ENCODE data around the gene SCAI.
"Not testable (repeated sequence)": the region's sequence is repeated elsewhere in the genome, so short reads cannot be mapped to it uniquely, and the experiment has no call there.

Gene SCAI

DNA sequence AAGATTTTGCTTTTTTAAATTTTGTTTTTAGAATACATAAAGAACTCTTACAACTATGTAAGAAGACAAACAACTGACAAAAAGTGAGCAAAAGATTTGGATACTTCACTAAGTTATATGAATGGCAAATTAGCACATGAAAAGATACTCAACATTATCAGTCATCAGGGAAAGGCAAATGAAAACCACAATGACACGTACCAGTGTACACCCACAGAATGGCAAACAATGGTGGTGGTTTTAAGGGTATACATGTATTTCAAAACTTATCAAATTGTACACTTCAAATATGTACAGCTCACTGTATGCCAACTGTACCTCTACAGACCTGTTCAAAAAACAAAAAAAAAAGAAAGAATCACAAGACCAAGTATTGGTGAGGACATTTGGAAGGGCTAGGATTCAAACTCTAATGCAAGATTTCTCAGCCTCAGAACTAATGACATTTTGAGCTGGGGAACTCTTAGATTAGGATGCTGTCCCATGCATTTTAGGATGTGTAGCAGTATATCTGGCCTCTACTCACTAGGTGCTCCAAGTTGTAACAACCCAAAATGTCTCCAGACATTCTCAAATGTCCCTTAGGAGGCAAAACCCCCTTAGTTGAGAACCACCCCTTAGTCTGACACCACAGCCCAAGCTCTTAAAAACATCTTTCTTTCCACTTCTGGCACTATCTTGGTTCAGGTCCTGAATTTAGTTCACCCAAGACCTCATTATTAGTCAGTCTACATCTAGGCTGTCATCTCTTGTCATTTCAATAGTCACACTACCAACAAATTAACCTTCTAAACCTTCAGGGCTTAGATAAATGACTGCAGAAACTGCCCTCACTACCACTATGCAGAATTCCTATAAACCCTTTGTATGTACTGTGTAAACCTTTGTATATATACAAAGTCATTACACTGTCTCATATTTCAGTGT is 9.7 kb downstream of the SCAI start:
- Histone ChIP-seq H3K9me3 (ENCODE audit: control insufficient read depth in 2 of 2, low read length in 2 of 2) (no peaks in the 10 kb centered on the region), H3K27ac (ENCODE audit: low read length) (no peak overlapping the region), H3K9ac (ENCODE audit: low read length in 2 of 2) (no peak overlapping the region), H3K4me3 (ENCODE audit: low read length in 2 of 2) (no peak overlapping the region), H3K36me3 (ENCODE audit: control insufficient read depth in 2 of 2, insufficient read depth in 2 of 2, low read length in 2 of 2) (no peaks in the 10 kb centered on the region), H3K4me1 (ENCODE audit: control insufficient read depth, insufficient read depth, low read length) (no peaks in the 10 kb centered on the region), H3K27me3 (ENCODE audit: control insufficient read depth in 1 of 2, insufficient read depth in 2 of 2, low read length in 2 of 2) (no peaks in the 10 kb centered on the region)

DNA sequence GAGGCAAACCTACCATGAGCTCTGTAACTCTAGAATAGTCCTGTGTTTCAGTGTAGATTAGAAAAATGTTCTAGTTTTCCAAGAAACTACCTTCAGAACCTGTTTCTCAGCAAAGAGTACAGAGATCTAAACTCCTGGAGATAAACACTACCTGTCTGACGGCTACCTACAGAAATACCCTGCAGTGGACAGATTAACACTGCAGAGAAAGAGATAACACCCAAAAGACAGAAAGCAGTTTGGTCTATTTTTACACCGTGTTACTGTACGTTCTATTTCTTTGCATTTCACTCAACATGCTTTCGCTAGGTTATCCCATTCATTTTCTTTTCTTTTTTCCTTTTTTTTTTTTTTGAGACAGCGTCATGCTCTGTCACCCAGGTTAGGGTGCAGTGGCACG is 11.6 kb downstream of the SCAI start:
- no peaks in the 10 kb centered on the region for H3K4me1 ChIP-seq (ENCODE audit: control insufficient read depth, insufficient read depth, low read length)
- H3K27ac ChIP-seq (ENCODE audit: low read length) = no peak overlapping the region
- no peaks in the 10 kb centered on the region for H3K9me3 ChIP-seq (ENCODE audit: control insufficient read depth in 2 of 2, low read length in 2 of 2)
- no peaks in the 10 kb centered on the region for H3K36me3 ChIP-seq (ENCODE audit: control insufficient read depth in 2 of 2, insufficient read depth in 2 of 2, low read length in 2 of 2)
- no peak overlapping the region for H3K4me3 ChIP-seq (ENCODE audit: low read length in 2 of 2)
- no peaks in the 10 kb centered on the region for H3K27me3 ChIP-seq (ENCODE audit: control insufficient read depth in 1 of 2, insufficient read depth in 2 of 2, low read length in 2 of 2)
- H3K9ac ChIP-seq (ENCODE audit: low read length in 2 of 2) = no peak overlapping the region

DNA sequence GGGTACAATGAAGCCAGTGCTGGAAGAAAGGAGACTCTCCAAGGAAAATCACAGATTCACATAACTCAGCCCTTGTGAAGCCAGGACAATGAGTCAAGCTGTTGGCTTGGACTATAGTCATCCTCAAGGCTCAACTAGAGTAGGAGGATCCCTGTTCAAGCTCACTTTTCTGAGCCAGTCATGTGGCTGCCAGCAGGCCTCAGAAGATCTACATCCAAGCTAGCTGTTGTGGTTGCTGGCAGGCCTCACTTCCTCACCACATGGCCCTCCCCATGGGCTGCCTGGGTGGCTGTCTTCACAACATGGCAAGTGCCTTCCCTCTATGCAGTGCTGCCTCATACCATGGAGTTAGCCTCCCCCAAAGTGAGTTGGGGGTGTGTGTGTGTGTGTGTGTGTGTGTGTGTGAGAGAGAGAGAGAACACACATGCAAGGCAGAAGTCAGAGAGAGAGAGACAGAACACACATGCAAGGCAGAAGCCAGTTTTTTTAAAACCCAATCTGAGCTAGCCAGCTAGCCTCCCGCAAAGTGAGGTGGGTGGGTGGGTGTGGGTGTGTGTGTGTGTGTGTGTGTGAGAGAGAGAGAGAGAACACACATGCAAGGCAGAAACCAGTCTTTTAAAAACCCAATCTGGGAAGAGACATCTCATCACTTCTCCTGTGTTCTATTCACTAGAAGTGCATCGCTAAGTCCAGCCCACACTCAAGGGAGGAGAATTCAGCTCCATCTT is 17.1 kb downstream of the SCAI start:
- peak overlapping the region; percentile 11 for H3K27ac ChIP-seq (ENCODE audit: low read length)
- H3K9ac ChIP-seq (ENCODE audit: low read length in 2 of 2) = no peak overlapping the region
- H3K36me3 ChIP-seq (ENCODE audit: control insufficient read depth in 2 of 2, insufficient read depth in 2 of 2, low read length in 2 of 2) = no peaks in the 10 kb centered on the region
- H3K4me3 ChIP-seq (ENCODE audit: low read length in 2 of 2) = peak overlapping the region in 1 of 2 donors; percentile 15
- no peaks in the 10 kb centered on the region for H3K9me3 ChIP-seq (ENCODE audit: control insufficient read depth in 2 of 2, low read length in 2 of 2)
- no peaks in the 10 kb centered on the region for H3K27me3 ChIP-seq (ENCODE audit: control insufficient read depth in 1 of 2, insufficient read depth in 2 of 2, low read length in 2 of 2)
- peaks cover 7% of the 10 kb centered on the region for H3K4me1 ChIP-seq (ENCODE audit: control insufficient read depth, insufficient read depth, low read length)

DNA sequence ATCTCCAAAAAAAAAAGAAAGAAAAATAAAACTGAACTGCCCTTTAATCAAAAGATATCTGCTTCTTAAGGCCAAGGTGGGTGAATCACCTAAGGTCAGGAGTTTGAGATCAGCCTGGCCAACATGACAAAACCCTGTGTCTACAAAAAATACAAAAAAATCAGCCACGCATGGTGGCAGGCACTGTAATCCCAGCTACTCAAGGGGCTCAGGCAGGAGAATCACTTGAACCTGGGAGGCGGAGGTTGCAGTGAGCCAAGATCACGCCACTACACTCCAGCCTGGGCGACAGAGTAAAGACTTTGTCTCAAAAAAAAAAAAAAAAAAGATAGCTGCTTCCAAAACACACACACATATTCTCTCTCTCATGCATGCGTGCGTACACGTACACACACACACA is 17.8 kb downstream of the SCAI start:
- Histone ChIP-seq H3K4me1 (ENCODE audit: control insufficient read depth, insufficient read depth, low read length) (peaks cover 7% of the 10 kb centered on the region), H3K9ac (ENCODE audit: low read length in 2 of 2) (no peak overlapping the region), H3K27me3 (ENCODE audit: control insufficient read depth in 1 of 2, insufficient read depth in 2 of 2, low read length in 2 of 2) (no peaks in the 10 kb centered on the region), H3K36me3 (ENCODE audit: control insufficient read depth in 2 of 2, insufficient read depth in 2 of 2, low read length in 2 of 2) (no peaks in the 10 kb centered on the region), H3K4me3 (ENCODE audit: low read length in 2 of 2) (no peak overlapping the region), H3K9me3 (ENCODE audit: control insufficient read depth in 2 of 2, low read length in 2 of 2) (no peaks in the 10 kb centered on the region), H3K27ac (ENCODE audit: low read length) (peak overlapping the region; percentile 11)

DNA sequence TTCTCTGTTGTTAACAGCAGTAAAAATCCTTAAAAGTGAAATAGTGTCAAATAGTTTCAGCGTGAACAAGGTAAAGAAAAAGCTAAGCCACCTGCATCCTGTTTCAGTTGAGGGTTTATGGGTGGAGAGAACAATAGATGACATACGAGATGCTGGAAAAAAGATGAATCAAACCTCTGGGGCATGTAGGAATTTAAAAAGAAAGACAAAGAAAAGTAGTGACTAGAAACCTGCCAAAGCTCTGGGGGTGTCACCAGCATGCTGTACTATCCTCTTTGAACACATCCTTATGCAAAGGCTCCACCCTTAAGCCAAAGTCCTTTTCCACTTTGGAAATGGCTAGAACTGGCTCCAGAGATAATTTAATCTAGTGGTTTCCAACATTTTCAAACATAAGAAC is 22.2 kb downstream of the SCAI start:
- Histone ChIP-seq H3K4me3 (ENCODE audit: low read length in 2 of 2) (no peak overlapping the region), H3K9ac (ENCODE audit: low read length in 2 of 2) (no peak overlapping the region), H3K27me3 (ENCODE audit: control insufficient read depth in 1 of 2, insufficient read depth in 2 of 2, low read length in 2 of 2) (no peaks in the 10 kb centered on the region), H3K9me3 (ENCODE audit: control insufficient read depth in 2 of 2, low read length in 2 of 2) (no peaks in the 10 kb centered on the region), H3K36me3 (ENCODE audit: control insufficient read depth in 2 of 2, insufficient read depth in 2 of 2, low read length in 2 of 2) (no peaks in the 10 kb centered on the region), H3K27ac (ENCODE audit: low read length) (no peak overlapping the region), H3K4me1 (ENCODE audit: control insufficient read depth, insufficient read depth, low read length) (peaks cover 5% of the 10 kb centered on the region)

DNA sequence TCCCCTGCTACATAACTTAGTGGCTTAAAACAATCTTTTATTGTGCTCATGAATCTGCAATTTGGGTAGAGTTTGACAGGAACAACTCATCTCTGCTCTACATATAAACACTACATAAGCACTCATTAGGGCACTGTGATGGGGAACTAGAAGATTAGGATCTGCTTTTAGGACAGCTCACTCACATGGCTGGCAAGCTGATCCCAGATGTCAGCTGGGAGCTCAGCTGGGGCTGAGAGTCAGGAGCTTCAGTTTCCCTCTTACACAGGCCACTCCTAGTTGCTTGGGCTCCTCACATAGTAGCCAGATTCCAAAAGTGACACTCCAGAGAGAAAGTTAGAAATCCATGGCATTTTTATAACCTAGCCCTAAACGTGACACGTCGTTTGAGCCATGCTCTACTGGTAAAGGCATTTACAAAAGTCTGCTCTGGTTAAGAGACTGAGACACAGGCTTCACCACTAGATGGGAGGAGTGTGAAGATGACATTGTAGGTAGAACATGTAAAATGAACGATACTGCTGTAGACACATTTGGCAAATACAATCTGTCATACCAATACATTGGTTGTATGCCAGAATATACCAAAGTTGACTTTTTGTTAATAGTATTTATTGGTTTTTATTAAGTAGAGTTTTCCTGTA is 23.6 kb downstream of the SCAI start:
- no peak overlapping the region for H3K27ac ChIP-seq (ENCODE audit: low read length)
- no peaks in the 10 kb centered on the region for H3K9me3 ChIP-seq (ENCODE audit: control insufficient read depth in 2 of 2, low read length in 2 of 2)
- H3K9ac ChIP-seq (ENCODE audit: low read length in 2 of 2) = no peak overlapping the region
- H3K36me3 ChIP-seq (ENCODE audit: control insufficient read depth in 2 of 2, insufficient read depth in 2 of 2, low read length in 2 of 2) = no peaks in the 10 kb centered on the region
- no peaks in the 10 kb centered on the region for H3K4me1 ChIP-seq (ENCODE audit: control insufficient read depth, insufficient read depth, low read length)
- H3K27me3 ChIP-seq (ENCODE audit: control insufficient read depth in 1 of 2, insufficient read depth in 2 of 2, low read length in 2 of 2) = no peaks in the 10 kb centered on the region
- no peak overlapping the region for H3K4me3 ChIP-seq (ENCODE audit: low read length in 2 of 2)

DNA sequence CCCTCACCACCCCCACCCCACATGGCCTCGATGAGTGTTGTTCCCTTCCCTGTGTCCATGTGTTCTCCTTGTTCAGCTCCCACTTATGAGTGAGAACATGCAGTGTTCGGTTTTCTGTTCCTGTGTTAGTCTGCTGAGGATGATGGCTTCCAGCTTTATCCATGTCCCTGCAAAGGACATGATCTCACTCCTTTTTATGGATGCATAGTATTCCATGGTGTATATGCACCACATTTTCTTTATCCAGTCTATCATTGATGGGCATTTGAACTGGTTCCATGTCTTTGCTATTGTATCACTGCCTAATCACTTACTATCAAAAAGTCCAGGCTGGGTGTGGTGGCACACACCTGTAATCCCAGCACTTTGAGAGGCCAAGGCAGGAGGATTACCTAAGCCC is 24.6 kb downstream of the SCAI start:
- H3K27ac ChIP-seq (ENCODE audit: low read length); H3K27me3 ChIP-seq (ENCODE audit: control insufficient read depth in 1 of 2, insufficient read depth in 2 of 2, low read length in 2 of 2): not testable (repeated sequence)

DNA sequence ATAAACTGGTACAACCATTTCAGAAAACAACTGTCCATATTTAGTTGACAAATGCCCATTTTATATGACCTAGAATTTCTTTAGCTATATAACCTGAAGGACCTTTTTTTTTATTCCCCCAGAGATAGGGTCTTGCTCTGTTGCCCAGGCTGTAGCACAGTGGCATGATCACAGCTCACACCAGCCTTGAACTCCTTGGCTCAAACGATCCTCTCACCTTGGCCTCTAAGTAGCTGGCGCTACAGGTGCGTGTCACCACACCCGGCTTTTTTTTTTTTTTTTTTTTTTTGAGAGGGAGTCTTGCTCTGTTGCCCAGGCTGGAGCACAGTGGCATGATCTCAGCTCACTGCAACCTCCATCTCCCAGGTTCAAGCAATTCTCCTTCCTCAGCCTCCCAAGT is 28.8 kb downstream of the SCAI start:
- not testable (repeated sequence) for H3K27me3 ChIP-seq (ENCODE audit: control insufficient read depth in 1 of 2, insufficient read depth in 2 of 2, low read length in 2 of 2); H3K27ac ChIP-seq (ENCODE audit: low read length); H3K4me1 ChIP-seq (ENCODE audit: control insufficient read depth, insufficient read depth, low read length); H3K9ac ChIP-seq (ENCODE audit: low read length in 2 of 2); H3K9me3 ChIP-seq (ENCODE audit: control insufficient read depth in 2 of 2, low read length in 2 of 2); H3K4me3 ChIP-seq (ENCODE audit: low read length in 2 of 2); H3K36me3 ChIP-seq (ENCODE audit: control insufficient read depth in 2 of 2, insufficient read depth in 2 of 2, low read length in 2 of 2)

More for the DNA sequence above, 24.6 kb downstream of the SCAI start:
- not testable (repeated sequence) for H3K4me3 ChIP-seq (ENCODE audit: low read length in 2 of 2); H3K9ac ChIP-seq (ENCODE audit: low read length in 2 of 2); H3K4me1 ChIP-seq (ENCODE audit: control insufficient read depth, insufficient read depth, low read length); H3K36me3 ChIP-seq (ENCODE audit: control insufficient read depth in 2 of 2, insufficient read depth in 2 of 2, low read length in 2 of 2); H3K9me3 ChIP-seq (ENCODE audit: control insufficient read depth in 2 of 2, low read length in 2 of 2)

DNA sequence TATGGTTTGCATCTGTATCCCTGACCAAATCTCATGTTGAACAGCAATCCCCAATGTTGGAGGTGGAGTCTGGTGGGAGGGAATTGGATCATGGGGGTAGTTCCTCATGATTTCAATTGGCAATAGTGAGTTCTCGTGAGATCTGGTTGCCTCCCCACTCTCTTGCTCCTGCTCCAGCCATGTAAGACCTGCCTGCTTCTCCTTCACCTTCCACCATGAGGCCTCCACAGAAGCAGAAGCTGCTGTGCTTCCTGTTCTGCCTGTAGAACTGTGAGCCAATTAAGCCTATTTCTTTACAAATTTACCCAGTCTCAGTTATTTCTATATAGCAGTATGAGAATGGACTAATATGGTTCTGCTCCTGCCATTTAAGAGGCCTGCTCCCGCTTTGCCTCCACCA is 32.9 kb downstream of the SCAI start:
- peaks cover 0 to 4% of the 10 kb centered on the region in 2 donors for H3K9me3 ChIP-seq (ENCODE audit: control insufficient read depth in 2 of 2, low read length in 2 of 2)
- no peaks in the 10 kb centered on the region for H3K36me3 ChIP-seq (ENCODE audit: control insufficient read depth in 2 of 2, insufficient read depth in 2 of 2, low read length in 2 of 2)
- no peaks in the 10 kb centered on the region for H3K4me1 ChIP-seq (ENCODE audit: control insufficient read depth, insufficient read depth, low read length)
- no peak overlapping the region for H3K4me3 ChIP-seq (ENCODE audit: low read length in 2 of 2)
- H3K27ac ChIP-seq (ENCODE audit: low read length) = no peak overlapping the region
- no peak overlapping the region for H3K9ac ChIP-seq (ENCODE audit: low read length in 2 of 2)
- H3K27me3 ChIP-seq (ENCODE audit: control insufficient read depth in 1 of 2, insufficient read depth in 2 of 2, low read length in 2 of 2) = no peaks in the 10 kb centered on the region

DNA sequence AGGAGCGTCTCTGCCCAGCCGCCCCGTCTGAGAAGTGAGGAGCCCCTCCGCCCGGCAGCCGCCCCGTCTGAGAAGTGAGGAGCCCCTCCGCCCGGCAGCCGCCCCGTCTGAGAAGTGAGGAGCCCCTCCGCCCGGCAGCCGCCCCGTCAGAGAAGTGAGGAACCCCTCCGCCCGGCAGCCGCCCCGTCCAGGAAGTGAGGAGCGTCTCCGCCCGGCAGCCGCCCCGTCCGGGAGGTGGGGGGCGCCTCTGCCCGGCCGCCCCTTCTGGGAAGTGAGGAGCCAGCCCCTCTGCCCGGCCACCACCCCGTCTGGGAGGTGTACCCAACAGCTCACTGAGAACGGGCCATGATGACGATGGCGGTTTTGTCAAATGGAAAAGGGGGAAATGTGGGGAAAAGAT is 34.8 kb downstream of the SCAI start:
- H3K4me1 ChIP-seq (ENCODE audit: control insufficient read depth, insufficient read depth, low read length); H3K4me3 ChIP-seq (ENCODE audit: low read length in 2 of 2); H3K9ac ChIP-seq (ENCODE audit: low read length in 2 of 2); H3K27me3 ChIP-seq (ENCODE audit: control insufficient read depth in 1 of 2, insufficient read depth in 2 of 2, low read length in 2 of 2); H3K36me3 ChIP-seq (ENCODE audit: control insufficient read depth in 2 of 2, insufficient read depth in 2 of 2, low read length in 2 of 2); H3K9me3 ChIP-seq (ENCODE audit: control insufficient read depth in 2 of 2, low read length in 2 of 2); H3K27ac ChIP-seq (ENCODE audit: low read length): not testable (repeated sequence)

All from stomach smooth muscle (tissue), 2 donors.